ENCODE measurements around the gene GIN1. TPM values are rescaled to one million over a fixed set of nuclear protein-coding genes. Genes with fewer than 3 reads are reported as not detected.
"Not testable (repeated sequence)": the region's sequence is repeated elsewhere in the genome, so short reads cannot be mapped to it uniquely, and the experiment has no call there.

The GIN1 gene
- polyA plus RNA-seq, 4 donors = 10.2 to 16.6 (median 12.5) TPM

GRCh38 chr5:103112910-103113309, 7.0 kb downstream of the GIN1 start:
- DNase-seq (ENCODE audit: low read depth in 4 of 4, low spot score in 2 of 4) = no peak

DNA sequence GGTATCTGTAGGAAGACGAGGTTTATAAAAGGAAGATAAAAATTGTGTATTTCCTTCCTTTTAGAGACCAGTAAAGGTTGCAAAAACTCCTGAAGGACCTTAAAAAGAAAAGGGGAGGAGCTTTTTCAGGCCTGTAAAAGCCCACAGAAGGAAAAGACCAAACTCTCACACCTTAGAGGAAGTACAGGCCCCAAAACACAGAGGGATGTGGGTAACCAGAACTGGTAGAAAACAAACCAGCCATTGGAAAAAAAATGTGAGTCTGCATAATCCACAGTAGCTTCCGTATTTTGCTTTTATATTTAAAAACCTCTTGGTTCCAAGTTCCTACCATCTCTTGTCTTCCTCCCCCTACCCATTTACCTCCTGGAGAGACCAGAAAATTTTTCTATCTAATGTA, 8.5 kb downstream of the GIN1 start:
- DNase-seq (ENCODE audit: low read depth in 4 of 4, low spot score in 2 of 4) = no peak

DNA sequence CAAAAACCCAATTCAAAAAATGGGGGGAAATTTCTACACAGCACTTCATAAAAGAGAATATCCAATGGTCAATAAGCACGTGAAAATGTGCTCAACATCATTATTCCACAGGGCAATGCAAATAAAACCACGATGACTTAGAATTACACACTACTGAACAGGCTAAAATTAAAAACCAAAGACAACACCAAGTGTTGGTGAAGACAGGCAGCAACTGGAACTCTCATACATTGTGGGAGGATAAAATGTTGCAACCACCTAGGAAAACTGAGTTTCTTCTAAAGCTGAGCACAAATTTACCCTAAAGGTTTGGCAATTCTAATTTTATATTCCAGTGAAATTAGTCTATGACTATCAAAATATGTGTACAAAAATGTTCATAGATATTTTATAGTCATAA, 9.5 kb downstream of the GIN1 start:
- DNase-seq (ENCODE audit: low read depth in 4 of 4, low spot score in 2 of 4) = no peak

DNA sequence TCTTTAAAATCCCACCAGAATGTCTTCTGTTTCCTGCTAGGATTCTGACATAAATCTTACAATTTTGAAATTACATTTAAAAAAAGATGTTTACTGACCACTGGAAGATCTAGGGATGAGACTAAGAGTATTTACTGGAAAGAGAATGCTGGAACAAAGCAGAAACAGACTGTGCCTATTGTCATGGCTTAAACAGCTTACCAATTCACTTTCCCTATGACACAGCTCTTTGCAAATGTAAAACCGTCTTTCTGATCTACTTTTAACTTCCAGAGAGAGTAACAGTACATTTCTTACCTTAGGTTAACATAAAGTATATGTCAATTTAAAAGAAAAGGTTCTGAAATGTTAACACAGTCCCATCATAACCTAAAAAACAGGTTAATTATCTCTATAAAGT, 10.7 kb downstream of the GIN1 start:
- DNase-seq (ENCODE audit: low read depth in 4 of 4, low spot score in 2 of 4) = no peak

DNA sequence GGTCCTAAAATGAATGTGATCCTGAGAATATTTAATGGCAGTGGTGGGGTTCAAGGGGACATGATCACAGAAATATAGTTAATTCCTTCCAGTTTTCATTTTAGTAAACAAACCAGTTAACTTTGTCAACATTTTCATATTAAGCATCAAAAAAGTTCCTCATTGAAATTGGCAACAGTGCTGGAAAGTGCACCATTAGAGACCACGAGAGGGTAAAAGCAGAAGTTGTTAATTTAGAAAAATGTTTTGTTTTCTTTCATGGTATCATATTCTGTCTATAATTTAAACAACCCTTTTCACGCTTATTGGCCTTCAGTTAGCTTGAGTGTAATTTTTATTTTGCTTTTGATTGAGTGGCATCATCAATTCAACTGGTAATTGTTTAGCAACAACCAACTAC, 11.9 kb downstream of the GIN1 start:
- DNase-seq (ENCODE audit: low read depth in 4 of 4, low spot score in 2 of 4) = no peak

DNA sequence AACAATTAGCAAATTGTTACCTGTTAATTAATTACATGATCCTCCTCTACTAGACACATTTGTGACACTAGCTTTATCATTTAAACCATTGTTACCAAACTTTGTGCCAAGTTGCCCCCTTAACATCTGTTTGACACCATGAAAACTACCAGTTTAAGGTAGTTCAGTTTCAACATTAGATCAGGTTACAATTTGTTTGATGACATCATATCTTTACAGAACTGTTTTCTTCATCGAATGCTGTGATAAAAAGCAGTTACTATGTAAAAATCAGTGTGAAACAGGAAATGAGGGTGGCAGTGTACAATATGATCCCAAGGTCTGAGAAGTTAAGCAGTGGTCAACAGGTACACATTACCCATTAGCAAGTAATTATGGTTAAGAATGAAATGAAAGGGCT, 17.7 kb downstream of the GIN1 start:
- DNase-seq (ENCODE audit: low read depth in 4 of 4, low spot score in 2 of 4) = no peak

DNA sequence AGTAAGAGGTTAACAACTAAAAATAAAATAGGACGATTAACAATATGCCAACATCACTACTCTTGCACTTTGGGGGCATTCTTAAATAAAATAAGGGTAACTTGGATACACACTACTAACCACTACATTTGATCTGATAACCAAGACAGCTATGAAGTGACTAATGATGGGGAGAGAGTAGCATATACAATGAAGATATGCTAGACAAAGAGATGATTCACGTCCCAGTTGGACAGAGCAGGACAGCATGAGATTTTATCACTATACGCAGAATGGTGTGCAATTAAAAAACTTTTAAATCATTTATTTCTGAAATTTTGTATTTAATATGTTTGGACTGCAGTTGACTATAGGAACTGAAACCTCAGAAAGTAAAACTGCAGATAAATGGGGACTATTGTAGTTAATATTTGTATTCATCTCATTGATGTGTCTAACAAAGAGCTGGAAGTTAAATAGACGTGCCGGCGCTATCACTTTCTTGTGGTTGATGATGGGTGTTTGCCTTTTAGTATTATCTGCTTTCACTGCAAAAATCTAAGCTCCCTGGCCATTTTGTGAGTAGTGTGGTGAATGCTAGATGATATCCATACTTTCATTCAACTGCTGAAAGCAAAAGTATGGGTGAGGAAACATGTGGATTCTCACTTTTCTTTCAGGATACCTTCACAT, 18.7 kb downstream of the GIN1 start:
- no peak for DNase-seq (ENCODE audit: low read depth in 4 of 4, low spot score in 2 of 4)

DNA sequence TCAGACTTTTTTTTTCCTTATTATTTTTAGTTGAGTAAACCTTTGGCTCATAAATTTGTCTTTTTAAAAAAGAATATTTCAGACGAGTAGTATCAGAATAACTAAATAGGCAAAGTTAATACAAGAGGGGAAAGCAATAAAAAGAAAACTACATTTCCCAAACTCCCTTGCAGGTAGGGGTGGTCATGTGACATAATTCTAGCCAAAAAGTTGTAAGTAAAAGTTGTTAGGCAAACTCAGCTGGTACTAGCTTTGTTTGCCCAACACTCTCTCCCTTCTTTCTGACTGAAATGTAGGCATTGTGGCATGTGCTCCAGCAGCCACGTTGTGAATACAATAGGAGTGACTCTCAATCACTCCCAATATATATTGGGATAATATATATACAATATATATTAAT, 20.9 kb downstream of the GIN1 start:
- DNase-seq (ENCODE audit: low read depth in 4 of 4, low spot score in 2 of 4) = no peak

DNA sequence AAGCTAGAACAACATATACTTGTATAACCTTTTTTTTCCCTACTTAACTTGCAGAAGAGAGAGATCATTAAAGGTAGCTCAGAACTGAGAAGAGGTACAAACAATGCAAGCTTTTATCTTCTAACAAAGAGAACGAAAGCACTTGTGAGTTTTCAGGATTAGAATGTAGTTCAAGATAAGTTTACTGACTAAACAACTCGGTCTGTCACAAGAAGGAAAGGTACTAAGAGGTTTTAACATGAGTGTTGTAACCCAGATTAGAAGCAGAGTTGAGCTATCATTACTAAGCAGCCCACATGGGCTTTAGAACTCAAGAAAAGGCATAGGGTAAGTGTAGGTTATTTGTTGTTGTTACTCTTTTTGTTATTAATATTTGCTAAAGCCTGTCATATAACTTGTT, 25.2 kb downstream of the GIN1 start:
- no peak for DNase-seq (ENCODE audit: low read depth in 4 of 4, low spot score in 2 of 4)

DNA sequence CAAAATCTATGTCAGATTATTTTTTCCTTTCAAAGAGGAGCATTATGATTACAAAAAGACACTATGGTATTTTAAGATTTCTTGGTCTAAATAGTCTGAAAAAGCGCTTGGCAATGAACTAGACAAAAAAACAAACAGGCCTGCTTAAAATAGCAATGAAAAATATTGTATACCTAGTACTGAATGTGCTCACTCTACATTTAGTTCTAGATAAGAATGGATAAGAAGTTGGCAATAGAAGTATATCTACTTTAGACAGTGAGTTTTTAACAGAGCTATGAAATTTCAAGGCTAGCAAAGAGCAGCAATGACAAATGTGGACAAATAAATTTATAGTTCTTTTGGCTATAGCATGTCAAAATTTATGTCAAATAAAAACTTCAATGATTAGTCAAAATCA, 26.2 kb downstream of the GIN1 start:
- DNase-seq (ENCODE audit: low read depth in 4 of 4, low spot score in 2 of 4) = no peak

DNA sequence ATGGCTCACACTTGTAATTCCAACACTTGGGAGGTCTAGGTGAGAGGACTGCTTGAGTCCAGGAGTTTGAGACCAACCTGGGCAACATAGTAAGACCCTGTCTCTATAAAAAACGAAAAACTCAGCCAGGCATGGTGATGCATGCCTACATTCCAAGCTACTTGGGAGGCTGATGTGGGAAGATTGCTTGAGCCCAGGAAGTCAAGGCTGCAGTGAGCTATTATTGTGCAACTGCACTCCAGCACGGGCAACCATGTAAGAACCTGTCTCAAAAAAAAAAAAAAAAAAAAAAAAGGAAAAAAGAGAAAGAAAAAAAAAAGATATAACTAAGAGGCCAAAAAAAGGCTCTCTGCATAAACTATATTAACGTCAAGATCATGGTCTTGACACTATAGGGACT, 27.3 kb downstream of the GIN1 start:
- no peak for DNase-seq (ENCODE audit: low read depth in 4 of 4, low spot score in 2 of 4)

- no peak for DNase-seq (ENCODE audit: low read depth in 4 of 4, low spot score in 2 of 4)
Observed at GRCh38 chr5:103090791-103091190, 29.1 kb downstream of the GIN1 start.

DNA sequence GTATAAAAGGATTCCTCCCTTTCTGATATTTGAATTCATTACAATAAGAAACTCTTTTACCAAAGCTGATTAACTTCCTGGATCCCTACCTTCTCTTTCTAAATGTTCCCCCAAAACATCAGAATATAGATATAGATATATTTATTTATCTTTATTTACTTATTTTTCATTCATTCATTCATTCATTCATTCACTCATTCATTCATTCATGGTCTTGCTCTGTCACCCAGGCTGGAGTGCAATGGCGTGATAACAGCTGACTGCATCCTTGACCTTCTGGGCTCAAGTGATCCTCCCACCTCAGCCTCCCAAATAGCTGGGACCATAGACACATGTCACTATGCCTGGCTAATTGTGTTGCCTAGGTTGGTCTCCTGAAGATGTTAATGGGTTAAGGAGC, 30.7 kb downstream of the GIN1 start:
- DNase-seq (ENCODE audit: low read depth in 4 of 4, low spot score in 2 of 4) = no peak

DNA sequence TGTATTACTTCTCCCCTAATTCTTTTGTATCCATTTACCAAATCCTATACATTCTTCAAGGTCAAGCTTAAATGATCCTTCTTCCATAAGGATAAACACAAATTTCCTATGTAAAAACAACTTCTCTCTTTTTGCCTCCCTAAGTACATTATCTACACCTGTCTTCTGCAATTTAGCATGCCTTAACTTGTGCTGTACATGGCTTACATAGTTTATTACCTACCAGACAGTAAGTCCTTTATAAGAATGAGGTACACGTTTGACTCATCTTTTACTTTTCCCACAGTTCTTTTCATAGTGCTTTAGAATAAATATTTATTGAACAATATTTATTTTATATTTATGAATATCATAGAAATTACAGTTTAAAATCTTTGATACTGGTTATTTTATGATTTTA, 33.4 kb downstream of the GIN1 start:
- no peak for DNase-seq (ENCODE audit: low read depth in 4 of 4, low spot score in 2 of 4)

DNA sequence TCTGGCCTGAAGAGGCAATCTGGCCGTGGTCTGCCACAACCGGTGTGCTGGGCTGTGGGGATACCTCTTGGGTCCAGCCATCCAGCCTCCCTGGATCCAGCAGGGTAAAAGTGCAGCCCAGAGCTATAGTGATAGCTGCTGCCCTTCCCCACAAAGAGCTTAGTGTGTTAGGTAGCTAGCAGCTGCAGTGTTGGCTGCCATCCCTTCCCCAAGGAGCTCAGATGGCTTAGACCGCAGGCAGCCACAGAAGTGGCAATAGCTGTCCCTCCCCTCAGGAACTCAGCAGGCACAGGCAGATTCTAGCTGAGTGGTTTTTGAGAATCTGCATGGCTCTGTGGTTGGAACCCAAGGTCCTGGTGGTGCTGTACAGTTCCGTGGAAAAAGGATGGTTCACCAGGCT, 40.1 kb downstream of the GIN1 start:
- DNase-seq (ENCODE audit: low read depth in 4 of 4, low spot score in 2 of 4) = no peak

DNA sequence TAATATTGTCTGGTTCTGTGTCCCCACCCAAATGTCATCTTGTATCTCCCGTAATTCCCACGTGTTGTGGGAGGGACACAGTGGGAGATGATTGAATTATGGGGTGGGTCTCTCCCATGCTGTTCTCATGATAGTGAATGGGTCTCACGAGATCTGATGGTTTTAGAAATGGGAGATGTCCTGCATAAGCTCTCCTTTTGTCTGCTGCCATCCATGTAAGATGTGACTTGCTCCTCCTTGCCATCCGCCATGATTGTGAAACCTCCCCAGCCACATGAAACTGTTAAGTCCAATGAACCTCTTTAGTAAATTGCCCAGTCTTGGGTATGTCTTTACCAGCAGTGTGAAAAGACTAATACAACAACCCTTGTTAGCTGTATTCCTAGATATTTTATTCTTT, 44.5 kb downstream of the GIN1 start:
- DNase-seq (ENCODE audit: low read depth in 4 of 4, low spot score in 2 of 4) = no peak

DNA sequence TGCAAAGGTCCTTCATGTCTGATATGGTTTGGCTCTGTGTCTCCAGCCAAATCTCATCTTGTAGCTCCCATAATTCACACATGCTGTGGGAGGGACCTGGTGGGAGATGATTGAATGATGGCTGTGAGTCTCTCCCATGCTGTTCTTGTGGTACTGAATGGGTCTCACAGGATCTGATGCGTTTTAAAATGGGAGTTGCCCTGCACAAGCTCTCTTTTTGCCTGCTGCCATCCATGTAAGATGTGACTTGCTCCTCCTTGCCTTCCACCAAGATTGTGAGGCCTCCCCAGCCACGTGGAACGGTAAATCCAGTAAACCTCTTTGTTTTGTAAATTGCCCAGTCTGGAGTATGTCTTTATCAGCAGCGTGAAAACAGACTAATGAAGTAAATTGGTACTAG, 46.4 kb downstream of the GIN1 start:
- DNase-seq (ENCODE audit: low read depth in 4 of 4, low spot score in 2 of 4) = not testable (repeated sequence)

- no peak for DNase-seq (ENCODE audit: low read depth in 4 of 4, low spot score in 2 of 4)
Observed at GRCh38 chr5:103066326-103066725, 53.6 kb downstream of the GIN1 start.

DNA sequence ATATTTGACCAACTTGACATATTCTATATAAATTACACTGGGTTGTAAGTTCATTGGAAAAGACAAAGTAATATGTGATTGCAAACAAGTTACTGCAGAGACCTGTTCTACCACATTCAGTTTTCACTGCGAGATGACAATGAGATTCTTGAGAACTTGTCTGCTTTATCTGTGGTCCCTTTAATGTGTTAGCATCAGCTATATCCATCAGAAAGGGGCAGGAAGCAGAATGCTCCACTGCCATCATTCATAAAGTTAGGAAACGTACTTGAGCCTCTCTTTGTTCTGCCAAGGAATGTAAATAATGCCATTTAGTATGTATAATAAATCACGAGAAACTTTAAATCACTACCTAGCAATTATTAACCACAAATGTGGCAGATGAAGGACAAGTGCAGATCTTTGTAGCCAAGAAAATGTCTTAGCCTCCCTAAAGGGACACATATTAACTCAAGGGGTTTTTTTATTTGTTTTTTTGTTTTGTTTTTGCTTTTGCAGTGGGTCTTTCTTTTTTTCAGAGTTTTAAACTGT, 59.4 kb downstream of the GIN1 start:
- DNase-seq (ENCODE audit: low read depth in 4 of 4, low spot score in 2 of 4) = peak in 2 of 4 donors; percentile 13 to 19

DNA sequence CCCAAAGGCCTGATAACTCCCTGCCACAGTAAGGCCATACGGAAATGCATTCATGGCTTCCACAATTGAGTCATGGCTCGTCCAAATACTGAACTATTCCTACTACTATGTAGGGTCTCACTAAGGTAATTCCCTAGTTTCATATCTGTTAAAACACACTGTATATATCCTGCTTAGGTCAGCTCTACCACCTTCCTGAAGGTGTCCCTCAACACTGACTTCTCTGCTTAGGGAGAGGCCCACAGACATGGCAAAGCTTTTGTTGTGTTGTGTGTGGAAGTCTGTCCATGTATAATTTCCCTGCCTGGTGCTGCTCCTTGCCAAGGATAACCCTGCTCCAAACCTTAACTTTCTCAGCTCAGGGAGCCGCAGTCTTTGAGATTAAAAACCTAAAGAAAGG, 60.4 kb downstream of the GIN1 start:
- DNase-seq (ENCODE audit: low read depth in 4 of 4, low spot score in 2 of 4) = no peak

DNA sequence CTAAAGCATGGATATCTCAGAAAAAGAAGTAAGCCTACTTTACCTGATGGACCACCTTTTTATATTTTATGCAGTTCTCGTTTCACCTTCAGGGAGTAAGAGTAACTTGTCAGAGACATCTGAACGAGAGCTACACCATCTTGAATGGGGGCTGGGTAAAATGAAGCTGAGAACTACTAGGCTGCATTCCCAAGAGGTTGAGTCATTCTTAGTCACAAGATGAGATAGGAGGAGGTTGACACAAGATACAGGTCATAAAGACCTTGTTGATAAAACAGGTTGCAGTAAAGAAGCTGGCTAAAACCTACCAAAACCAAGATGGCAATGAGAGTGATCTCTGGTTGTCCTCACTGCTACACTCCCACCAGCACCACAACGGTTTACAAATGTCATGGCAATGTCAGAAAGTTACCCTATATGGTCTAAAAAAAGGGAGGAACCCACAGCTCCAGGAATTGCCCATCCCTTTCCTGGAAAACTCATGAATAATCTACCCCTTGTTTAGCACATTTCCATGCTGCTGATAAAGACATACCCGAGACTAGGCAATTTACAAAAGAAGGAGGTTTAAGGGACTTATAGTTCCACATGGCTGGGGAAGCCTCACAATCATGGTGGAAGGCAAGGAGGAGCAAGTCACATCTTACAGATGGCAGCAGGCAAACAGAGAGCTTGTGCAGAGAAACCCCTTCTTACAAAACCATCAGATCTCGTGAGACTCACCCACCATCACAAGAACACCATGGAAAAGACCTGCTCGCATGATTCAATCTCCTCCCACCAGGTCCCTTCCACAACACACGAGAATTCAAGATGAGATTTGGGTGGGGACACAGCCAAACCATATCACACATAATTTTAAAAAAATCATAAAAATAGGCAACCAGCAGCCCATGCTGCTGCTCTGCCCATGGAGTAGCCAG, 62.5 kb downstream of the GIN1 start:
- DNase-seq (ENCODE audit: low read depth in 4 of 4, low spot score in 2 of 4) = no peak

- not testable (repeated sequence) for DNase-seq (ENCODE audit: low read depth in 4 of 4, low spot score in 2 of 4)
Observed at GRCh38 chr5:103046706-103047105, 73.2 kb downstream of the GIN1 start.

Data from left renal cortex interstitium (tissue), 4 donors.